MM.1S (cell line): ENCODE results near the gene ACTN3.

Experiments
- DNase-seq: peaks from one replicate; pipeline ENCODE4 v3.0.0-alpha.2; 2015
- H2AFZ ChIP-seq: fragments of 300-600 bp; sonication (generic); 2 replicates; pipeline ENCODE4 v1.6.0; 2016; ENCODE audit warnings: antibody characterized with exemption, low read length
- H3F3A ChIP-seq: fragments of 300-600 bp; sonication (generic); 2 replicates; pipeline ENCODE4 v1.6.1; 2016; ENCODE audit warnings: mild to moderate bottlenecking, antibody characterized with exemption, low read length, moderate library complexity, mixed read lengths; ENCODE audit not compliant: insufficient read depth
- H3K27ac ChIP-seq: fragments of 300-600 bp; sonication (generic); 2 replicates; pipeline ENCODE4 v1.5.1; 2016; ENCODE audit warnings: mild to moderate bottlenecking, low read length
- H3K27me3 ChIP-seq: fragments of 300-600 bp; sonication (generic); replicated peaks from 2 replicates; pipeline ENCODE4 v1.6.0; 2016; ENCODE audit warnings: low read length; ENCODE audit not compliant: insufficient read depth
- H3K36me3 ChIP-seq: fragments of 300-600 bp; sonication (generic); replicated peaks from 2 replicates; pipeline ENCODE4 v1.6.1; 2016; ENCODE audit warnings: mild to moderate bottlenecking, low read length, mixed read lengths; ENCODE audit not compliant: insufficient read depth
- H3K4me1 ChIP-seq: fragments of 300-600 bp; sonication (generic); 2 replicates; pipeline ENCODE4 v1.6.1; 2016; ENCODE audit warnings: low read length, mixed read lengths
- H3K4me2 ChIP-seq: fragments of 300-600 bp; sonication (generic); 2 replicates; pipeline ENCODE4 v1.6.0; 2016; ENCODE audit warnings: low read depth, low read length
- H3K4me3 ChIP-seq: fragments of 300-600 bp; sonication (generic); 2 replicates; pipeline ENCODE4 v1.5.1; 2016; ENCODE audit warnings: low read length, mixed read lengths
- H3K79me2 ChIP-seq: fragments of 300-600 bp; sonication (generic); 2 replicates; pipeline ENCODE4 v1.6.1; 2016; ENCODE audit warnings: mixed run types, low read length, mixed read lengths
- H3K9ac ChIP-seq: fragments of 300-600 bp; sonication (generic); 2 replicates; pipeline ENCODE4 v1.6.1; 2016; ENCODE audit warnings: low read length, mixed read lengths
- H3K9me2 ChIP-seq: fragments of 300-600 bp; sonication (generic); replicated peaks from 2 replicates; pipeline ENCODE4 v1.6.1; 2016; ENCODE audit warnings: mild to moderate bottlenecking, low read length, mixed read lengths; ENCODE audit not compliant: insufficient read depth
- H3K9me3 ChIP-seq: fragments of 300-600 bp; sonication (generic); replicated peaks from 2 replicates; pipeline ENCODE4 v1.6.1; 2016; ENCODE audit warnings: mild to moderate bottlenecking, low read length, mixed read lengths; ENCODE audit not compliant: insufficient read depth
- H4K20me1 ChIP-seq: fragments of 300-600 bp; sonication (generic); 2 replicates; pipeline ENCODE4 v1.6.1; 2016; ENCODE audit warnings: mild to moderate bottlenecking, low read length, moderate library complexity, mixed read lengths; ENCODE audit not compliant: insufficient read depth
- EZH2 ChIP-seq: fragments of 300-600 bp; sonication (generic); optimal IDR thresholded peaks from 2 replicates; pipeline ENCODE3; 2017; ENCODE audit warnings: low read depth, mild to moderate bottlenecking, antibody characterized with exemption, low read length, mixed read lengths
- EZH2phosphoT487 ChIP-seq: fragments of 300-600 bp; sonication (generic); IDR thresholded peaks from 2 replicates; pipeline ENCODE4 v1.6.1; 2018; ENCODE audit warnings: antibody characterized with exemption, low read length
- TF ChIP-seq, protein P1 (sequence below): fragments of 300-600 bp; sonication (generic); IDR thresholded peaks from 2 replicates; pipeline ENCODE4 v1.5.1; 2016; ENCODE audit warnings: antibody characterized with exemption, low read length, mixed read lengths

The ACTN3 gene

DNA sequence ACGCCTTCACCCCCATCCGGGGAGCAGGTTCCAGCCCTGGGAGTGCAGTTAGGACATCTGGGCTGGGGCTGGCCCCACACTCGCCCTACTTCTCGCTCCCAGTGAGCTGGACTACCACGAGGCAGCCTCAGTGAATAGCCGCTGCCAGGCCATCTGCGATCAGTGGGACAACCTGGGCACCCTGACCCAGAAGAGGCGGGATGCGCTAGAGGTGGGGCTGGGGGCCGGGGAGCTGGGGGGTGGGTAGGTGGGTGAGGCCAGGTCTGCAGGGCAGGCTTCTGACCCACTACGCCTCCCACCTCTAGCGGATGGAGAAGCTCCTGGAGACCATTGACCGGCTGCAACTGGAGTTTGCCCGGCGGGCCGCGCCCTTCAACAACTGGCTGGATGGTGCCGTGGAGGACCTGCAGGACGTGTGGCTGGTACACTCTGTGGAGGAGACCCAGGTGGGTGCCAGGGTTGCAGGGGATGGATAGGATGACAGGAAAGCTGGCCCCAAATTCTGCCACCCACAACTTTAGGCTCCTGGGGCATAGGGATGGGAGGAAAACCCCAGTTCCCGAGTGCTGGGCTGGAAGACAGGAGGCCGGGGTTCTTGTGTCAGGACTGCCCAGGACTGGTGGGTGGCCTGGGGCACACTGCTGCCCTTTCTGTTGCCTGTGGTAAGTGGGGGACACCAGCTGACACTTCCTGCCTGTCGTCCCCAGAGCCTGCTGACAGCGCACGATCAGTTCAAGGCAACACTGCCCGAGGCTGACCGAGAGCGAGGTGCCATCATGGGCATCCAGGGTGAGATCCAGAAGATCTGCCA lies 13.4 kb downstream of the ACTN3 start:
- H3K9ac ChIP-seq, result no peak overlapping the region
- no peak overlapping the region for H3K4me3 ChIP-seq
- H3K4me2 ChIP-seq, result no peak overlapping the region
- DNase-seq, result no peak
- no peaks in the 10 kb centered on the region for H4K20me1 ChIP-seq
- no peak overlapping the region for H2AFZ ChIP-seq
- H3K27me3 ChIP-seq, result peaks cover 86% of the 10 kb centered on the region
- no peaks in the 10 kb centered on the region for H3K9me2 ChIP-seq
- no peaks in the 10 kb centered on the region for H3K36me3 ChIP-seq
- TF ChIP-seq EZH2 (no peak), EZH2phosphoT487 (no peak)
- TF ChIP-seq, protein P1, sequence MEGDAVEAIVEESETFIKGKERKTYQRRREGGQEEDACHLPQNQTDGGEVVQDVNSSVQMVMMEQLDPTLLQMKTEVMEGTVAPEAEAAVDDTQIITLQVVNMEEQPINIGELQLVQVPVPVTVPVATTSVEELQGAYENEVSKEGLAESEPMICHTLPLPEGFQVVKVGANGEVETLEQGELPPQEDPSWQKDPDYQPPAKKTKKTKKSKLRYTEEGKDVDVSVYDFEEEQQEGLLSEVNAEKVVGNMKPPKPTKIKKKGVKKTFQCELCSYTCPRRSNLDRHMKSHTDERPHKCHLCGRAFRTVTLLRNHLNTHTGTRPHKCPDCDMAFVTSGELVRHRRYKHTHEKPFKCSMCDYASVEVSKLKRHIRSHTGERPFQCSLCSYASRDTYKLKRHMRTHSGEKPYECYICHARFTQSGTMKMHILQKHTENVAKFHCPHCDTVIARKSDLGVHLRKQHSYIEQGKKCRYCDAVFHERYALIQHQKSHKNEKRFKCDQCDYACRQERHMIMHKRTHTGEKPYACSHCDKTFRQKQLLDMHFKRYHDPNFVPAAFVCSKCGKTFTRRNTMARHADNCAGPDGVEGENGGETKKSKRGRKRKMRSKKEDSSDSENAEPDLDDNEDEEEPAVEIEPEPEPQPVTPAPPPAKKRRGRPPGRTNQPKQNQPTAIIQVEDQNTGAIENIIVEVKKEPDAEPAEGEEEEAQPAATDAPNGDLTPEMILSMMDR, result no peak
- H3K9me3 ChIP-seq, result no peaks in the 10 kb centered on the region
- no peak overlapping the region for H3K27ac ChIP-seq
- no peaks in the 10 kb centered on the region for H3K4me1 ChIP-seq
- no peaks in the 10 kb centered on the region for H3K79me2 ChIP-seq
- no peaks in the 10 kb centered on the region for H3F3A ChIP-seq

DNA sequence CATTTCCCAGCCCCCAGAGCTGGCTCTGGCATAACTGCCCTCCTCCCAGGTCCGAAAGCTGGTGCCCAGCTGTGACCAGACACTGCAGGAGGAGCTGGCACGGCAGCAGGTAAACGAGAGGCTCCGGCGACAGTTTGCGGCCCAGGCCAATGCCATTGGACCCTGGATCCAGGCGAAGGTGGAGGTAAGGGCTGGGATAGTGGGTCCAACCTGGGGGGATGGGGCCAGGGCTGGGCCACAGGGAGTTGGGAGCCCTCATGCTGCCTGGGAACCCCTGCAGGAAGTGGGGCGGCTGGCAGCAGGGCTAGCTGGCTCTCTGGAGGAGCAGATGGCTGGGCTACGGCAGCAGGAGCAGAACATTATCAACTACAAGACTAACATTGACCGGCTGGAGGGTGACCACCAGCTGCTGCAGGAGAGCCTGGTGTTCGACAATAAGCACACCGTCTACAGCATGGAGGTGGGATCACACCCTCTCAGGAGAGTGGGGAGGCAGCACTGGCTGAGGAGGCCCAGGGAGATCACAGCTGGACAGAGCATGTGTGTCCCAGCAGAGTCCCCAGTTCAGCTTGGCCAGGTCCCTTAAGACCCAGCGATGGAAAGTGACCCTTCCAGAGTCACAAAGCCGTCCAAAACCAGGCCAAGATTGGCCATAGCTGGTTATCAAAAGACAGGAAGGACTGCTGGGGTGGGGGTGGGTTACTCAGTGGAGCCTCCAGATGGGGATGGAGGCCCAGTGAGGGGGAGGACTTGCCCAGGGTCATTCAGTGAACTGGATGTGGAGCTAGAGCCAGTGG lies 14.7 kb downstream of the ACTN3 start:
- Histone ChIP-seq H3K9ac (no peak overlapping the region), H3K79me2 (no peaks in the 10 kb centered on the region), H3K27ac (no peak overlapping the region), H3K4me2 (no peak overlapping the region), H4K20me1 (no peaks in the 10 kb centered on the region), H3K27me3 (peaks cover 86% of the 10 kb centered on the region), H3K4me1 (no peaks in the 10 kb centered on the region), H2AFZ (no peak overlapping the region), H3K9me2 (no peaks in the 10 kb centered on the region), H3F3A (no peaks in the 10 kb centered on the region), H3K4me3 (no peak overlapping the region), H3K9me3 (no peaks in the 10 kb centered on the region), H3K36me3 (no peaks in the 10 kb centered on the region)
- no peak for TF ChIP-seq EZH2
- TF ChIP-seq, protein P1, result no peak
- TF ChIP-seq EZH2phosphoT487, result no peak
- DNase-seq, result no peak

DNA sequence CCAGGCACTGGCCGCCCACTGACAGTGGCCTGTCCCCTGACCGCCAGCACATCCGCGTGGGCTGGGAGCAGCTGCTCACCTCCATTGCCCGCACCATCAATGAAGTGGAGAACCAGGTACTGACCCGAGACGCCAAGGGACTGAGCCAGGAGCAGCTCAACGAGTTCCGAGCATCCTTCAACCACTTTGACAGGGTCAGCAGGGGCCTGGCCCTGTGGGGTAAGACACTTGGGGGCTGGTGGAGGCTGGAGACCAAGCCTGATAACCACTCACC lies 15.2 kb downstream of the ACTN3 start:
- H3K4me2 ChIP-seq, result no peak overlapping the region
- DNase-seq, result no peak
- no peak overlapping the region for H3K4me3 ChIP-seq
- peaks cover 88% of the 10 kb centered on the region for H3K27me3 ChIP-seq
- H2AFZ ChIP-seq, result no peak overlapping the region
- H3K4me1 ChIP-seq, result no peaks in the 10 kb centered on the region
- H3K79me2 ChIP-seq, result no peaks in the 10 kb centered on the region
- no peaks in the 10 kb centered on the region for H3F3A ChIP-seq
- TF ChIP-seq EZH2phosphoT487 (no peak), EZH2 (no peak)
- TF ChIP-seq, protein P1, result no peak
- H3K36me3 ChIP-seq, result no peaks in the 10 kb centered on the region
- no peaks in the 10 kb centered on the region for H3K9me3 ChIP-seq
- H3K27ac ChIP-seq, result no peak overlapping the region
- no peak overlapping the region for H3K9ac ChIP-seq
- H4K20me1 ChIP-seq, result no peaks in the 10 kb centered on the region
- no peaks in the 10 kb centered on the region for H3K9me2 ChIP-seq
